Neural progenitor cell (in vitro differentiated cells): ENCODE results near the gene PANK4.

Experiments used
- EZH2 ChIP-seq: fragments of 200-600 bp; sonication (generic); IDR thresholded peaks from 2 replicates; pipeline ENCODE4 v1.6.1; 2017; ENCODE audit warnings: antibody characterized with exemption, mild to moderate bottlenecking, moderate library complexity
- TF ChIP-seq, protein P1 (sequence below): fragments of 200-600 bp; sonication (generic); IDR thresholded peaks from 2 replicates; pipeline ENCODE4 v1.5.1; 2017; ENCODE audit warnings: antibody characterized with exemption, mild to moderate bottlenecking

DNA sequence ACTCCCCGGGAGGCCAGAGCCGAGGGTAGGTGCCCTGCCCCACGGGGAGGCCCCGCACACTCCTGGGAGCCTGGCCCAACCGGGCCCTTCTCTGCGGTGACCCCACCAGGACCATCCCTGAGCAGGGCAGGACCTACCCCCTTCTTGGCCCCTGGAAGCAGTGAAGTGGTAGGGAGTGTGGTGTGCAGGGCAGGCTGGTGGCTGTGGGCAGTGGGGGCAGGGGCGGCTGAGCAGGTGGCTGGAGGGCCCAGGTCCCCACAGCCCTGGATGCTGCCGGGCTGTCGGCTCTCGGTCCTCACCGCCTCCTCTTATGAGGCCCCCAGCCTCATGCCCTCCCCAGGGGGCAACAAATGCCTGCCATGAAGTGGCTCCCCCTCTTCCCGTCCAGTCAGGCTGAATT, 30.9 kb downstream of the PANK4 start:
- TF ChIP-seq EZH2, result no peak
- TF ChIP-seq, protein P1, sequence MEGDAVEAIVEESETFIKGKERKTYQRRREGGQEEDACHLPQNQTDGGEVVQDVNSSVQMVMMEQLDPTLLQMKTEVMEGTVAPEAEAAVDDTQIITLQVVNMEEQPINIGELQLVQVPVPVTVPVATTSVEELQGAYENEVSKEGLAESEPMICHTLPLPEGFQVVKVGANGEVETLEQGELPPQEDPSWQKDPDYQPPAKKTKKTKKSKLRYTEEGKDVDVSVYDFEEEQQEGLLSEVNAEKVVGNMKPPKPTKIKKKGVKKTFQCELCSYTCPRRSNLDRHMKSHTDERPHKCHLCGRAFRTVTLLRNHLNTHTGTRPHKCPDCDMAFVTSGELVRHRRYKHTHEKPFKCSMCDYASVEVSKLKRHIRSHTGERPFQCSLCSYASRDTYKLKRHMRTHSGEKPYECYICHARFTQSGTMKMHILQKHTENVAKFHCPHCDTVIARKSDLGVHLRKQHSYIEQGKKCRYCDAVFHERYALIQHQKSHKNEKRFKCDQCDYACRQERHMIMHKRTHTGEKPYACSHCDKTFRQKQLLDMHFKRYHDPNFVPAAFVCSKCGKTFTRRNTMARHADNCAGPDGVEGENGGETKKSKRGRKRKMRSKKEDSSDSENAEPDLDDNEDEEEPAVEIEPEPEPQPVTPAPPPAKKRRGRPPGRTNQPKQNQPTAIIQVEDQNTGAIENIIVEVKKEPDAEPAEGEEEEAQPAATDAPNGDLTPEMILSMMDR, result no peak
